VCaP (cell line): ENCODE measurements around the gene HDAC4.

ENCODE experiments used
- H3K27ac ChIP-seq: fragments of 450-650 bp; 2 replicates; pipeline ENCODE4 v1.5.1; 2017
- TF ChIP-seq, protein P1 (sequence below): fragments of 450-650 bp; conservative IDR thresholded peaks from 2 replicates; pipeline ENCODE4 v1.5.1; 2017; ENCODE audit warnings: mild to moderate bottlenecking, moderate library complexity

Gene HDAC4

DNA sequence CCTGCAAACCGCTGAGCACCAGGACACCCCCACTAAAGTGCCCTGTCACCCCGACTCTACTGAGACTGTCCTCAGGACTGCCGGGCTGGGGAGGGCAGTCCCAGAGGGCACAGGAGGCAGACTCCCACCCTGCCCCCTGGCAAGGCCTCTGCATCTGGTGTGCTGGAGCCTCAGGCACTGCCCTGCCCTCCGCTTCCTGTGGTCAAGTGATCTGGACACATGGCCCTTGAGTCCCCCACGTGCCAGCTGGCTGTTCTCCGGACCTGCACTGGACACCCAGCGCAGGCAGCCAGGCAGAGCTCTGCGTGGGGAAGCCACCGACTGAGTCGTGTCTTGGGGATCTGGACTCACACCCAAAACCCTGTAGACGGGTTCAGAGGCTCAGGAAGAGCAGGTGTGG lies 335.3 kb downstream of the HDAC4 start:
- no peak overlapping the region for H3K27ac ChIP-seq
- TF ChIP-seq, protein P1, sequence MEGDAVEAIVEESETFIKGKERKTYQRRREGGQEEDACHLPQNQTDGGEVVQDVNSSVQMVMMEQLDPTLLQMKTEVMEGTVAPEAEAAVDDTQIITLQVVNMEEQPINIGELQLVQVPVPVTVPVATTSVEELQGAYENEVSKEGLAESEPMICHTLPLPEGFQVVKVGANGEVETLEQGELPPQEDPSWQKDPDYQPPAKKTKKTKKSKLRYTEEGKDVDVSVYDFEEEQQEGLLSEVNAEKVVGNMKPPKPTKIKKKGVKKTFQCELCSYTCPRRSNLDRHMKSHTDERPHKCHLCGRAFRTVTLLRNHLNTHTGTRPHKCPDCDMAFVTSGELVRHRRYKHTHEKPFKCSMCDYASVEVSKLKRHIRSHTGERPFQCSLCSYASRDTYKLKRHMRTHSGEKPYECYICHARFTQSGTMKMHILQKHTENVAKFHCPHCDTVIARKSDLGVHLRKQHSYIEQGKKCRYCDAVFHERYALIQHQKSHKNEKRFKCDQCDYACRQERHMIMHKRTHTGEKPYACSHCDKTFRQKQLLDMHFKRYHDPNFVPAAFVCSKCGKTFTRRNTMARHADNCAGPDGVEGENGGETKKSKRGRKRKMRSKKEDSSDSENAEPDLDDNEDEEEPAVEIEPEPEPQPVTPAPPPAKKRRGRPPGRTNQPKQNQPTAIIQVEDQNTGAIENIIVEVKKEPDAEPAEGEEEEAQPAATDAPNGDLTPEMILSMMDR = no peak

DNA sequence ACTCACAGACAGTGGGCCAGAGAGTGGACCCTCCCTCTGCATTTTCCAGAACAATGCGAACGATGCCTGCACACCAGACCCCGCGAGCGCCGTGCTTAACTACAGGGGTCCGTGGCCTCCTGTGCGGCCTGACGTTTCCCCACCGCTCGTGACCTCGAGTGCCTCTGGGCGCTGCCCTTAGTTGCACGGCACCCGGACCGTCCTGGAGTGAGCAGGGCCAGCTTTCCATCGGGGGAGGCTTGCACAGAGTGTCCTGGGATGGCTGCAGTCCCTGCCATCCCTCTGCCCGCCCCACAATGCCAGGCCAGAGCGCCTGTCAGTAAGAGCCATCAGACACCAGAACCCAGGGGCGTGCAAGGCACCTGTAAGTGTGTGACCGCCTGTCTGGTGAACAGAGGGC lies 335.9 kb downstream of the HDAC4 start:
- H3K27ac ChIP-seq = no peak overlapping the region
- TF ChIP-seq, protein P1 = no peak

GRCh38 chr2:239064253-239064652 lies 336.6 kb downstream of the HDAC4 start:
- H3K27ac ChIP-seq = no peak overlapping the region
- TF ChIP-seq, protein P1 = no peak

- TF ChIP-seq, protein P1 = no peak
- no peak overlapping the region for H3K27ac ChIP-seq
Observed at GRCh38 chr2:239062743-239063142, 338.1 kb downstream of the HDAC4 start.

- TF ChIP-seq, protein P1 = no peak
- no peak overlapping the region for H3K27ac ChIP-seq
Observed at GRCh38 chr2:239061824-239062570, 338.8 kb downstream of the HDAC4 start.

DNA sequence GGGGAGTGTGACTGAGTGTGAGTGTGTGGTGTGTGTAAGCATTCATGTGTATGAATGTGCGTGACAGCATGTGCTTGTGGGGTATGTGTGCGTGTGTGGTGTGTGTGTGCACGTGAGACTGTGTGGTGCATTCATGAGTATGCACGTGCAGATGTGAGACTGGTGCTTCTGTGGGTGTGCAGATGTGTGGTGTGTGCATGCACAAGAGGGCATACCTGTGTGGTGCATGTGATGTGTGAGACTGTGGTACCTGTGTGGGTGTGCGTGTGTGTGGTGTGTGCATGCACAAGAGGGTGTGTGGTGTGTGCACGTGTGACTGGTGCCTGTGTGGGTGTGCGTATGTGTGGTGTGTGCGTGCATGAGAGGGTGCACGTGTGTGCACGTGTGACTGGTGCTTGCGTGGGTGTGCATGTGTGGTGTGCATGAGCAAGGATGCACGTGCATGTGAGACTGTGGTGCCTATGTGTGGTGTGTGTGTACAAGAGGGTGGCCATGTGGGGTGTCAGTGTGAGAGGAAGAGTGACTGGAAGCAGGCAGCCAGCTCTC lies 339.6 kb downstream of the HDAC4 start:
- no peak overlapping the region for H3K27ac ChIP-seq
- TF ChIP-seq, protein P1 = no peak

- TF ChIP-seq, protein P1 = no peak
- H3K27ac ChIP-seq = no peak overlapping the region
Observed at GRCh38 chr2:239060676-239061075, 340.1 kb downstream of the HDAC4 start.
